ENCODE data around the gene STK25.
A peak's percentile ranks its signal among the peaks of the same experiment; 100 is the strongest.
"Not testable (repeated sequence)": the region's sequence is repeated elsewhere in the genome, so short reads cannot be mapped to it uniquely, and the experiment has no call there.

The STK25 gene

DNA sequence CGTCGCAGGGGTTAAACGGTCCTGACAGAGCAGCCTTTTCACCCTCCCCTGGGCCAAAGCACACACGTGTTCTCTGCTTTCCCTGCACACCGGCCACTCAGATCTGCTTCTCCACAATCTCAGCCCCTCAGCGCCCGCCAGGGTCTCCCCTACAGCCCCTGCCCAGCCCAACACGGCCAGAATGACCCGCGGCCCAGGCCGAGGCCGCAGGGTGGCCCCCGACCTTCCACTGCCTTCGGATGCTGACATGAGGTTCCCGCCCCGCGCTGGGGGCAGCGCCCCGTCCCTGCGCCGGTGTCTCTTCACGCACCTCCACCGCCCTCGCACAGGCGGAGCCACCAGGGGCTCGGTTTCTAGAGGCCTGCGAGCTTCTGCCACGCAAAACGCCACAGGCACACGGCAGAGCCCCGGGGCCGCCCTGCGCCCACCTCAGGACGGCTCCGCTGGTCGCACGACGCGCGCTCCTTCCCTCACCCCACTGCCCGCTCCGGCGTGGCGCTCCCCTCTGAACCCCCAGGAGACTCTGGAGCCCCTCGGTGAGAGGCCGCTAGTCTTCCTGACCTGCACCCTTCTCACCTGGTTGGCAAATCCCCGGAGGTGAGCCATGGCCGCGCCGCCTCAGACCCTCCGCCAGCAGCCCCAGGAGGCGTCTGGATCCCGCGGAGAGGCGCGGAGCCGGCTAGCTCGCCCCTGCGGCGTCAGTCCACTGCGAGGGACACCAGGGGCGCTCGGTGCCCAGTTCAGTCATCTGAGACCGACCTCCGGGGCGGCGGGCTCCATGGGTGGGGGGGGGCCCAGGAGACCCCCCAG lies 749 bp downstream of the STK25 start:
- peak; percentile 58 for DNase-seq

DNA sequence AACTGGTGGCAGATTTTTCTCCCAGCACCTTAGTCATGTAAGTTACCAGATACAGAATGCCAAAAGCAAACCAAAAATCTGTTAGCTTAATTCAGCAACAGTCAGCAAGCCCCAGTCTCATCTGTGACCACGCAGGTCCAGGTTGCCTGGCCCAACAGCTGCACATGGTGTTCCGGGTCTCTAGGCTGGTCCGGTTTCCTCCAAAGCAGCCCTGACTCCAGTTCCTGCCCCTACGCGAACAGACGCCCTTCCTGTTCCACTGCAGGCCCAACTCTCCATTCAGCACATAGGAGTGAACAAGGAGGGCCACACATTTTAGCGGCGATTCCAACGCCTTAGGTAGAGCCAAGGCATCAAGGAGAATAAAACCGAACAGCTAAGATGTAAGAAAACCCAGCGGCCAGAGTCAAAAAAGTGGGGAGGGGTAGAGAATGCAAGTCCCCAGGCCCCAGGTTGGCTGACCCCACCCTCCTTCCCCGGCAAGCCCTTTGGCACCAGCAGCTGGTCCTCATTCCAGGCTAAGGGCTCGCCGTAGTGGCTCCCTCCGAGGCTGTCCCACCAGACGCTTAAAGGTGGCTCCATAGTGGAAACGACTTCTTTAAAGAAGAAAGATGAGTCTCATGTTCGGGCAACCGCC lies 1.5 kb downstream of the STK25 start:
- DNase-seq = no peak

DNA sequence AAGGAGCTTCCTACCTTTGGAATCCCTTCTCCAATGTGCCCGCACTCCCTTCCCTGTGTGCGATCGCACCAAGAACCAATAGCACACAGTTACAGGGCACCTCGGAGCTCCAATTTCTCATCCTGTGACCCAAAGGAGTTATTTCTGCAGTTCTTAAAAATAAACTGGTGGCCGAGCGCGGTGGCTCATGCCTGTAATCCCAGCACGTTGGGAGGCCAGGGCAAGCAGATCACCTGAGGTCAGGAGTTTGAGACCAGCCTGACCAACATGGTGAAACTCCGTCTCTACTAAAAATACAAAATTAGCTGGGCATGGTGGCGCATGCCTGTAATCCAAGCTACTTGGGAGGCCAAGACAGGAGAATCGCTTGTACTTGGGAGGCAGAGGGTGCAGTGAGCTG lies 2.1 kb downstream of the STK25 start:
- DNase-seq = not testable (repeated sequence)

DNA sequence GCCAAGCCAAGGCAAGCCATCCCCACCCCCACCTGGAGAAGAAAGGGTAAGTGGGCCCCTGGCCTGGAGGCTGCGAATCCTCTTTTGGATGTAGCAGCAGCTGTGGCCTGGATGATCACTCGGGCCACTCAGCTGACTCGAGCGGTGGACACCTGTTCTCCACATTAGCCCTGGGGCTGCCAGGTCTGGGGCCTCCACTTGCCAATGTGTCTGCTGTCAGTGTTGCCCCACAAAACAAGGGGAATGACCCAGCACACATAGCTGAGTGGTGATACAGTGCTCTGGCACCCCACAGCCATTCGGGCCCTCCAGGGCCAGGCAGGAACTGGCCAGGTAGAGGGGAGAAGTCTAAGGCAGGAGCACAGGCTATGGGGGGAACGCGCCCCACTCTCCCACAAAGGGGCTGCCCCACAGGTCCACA lies 2.6 kb downstream of the STK25 start:
- no peak for DNase-seq

DNA sequence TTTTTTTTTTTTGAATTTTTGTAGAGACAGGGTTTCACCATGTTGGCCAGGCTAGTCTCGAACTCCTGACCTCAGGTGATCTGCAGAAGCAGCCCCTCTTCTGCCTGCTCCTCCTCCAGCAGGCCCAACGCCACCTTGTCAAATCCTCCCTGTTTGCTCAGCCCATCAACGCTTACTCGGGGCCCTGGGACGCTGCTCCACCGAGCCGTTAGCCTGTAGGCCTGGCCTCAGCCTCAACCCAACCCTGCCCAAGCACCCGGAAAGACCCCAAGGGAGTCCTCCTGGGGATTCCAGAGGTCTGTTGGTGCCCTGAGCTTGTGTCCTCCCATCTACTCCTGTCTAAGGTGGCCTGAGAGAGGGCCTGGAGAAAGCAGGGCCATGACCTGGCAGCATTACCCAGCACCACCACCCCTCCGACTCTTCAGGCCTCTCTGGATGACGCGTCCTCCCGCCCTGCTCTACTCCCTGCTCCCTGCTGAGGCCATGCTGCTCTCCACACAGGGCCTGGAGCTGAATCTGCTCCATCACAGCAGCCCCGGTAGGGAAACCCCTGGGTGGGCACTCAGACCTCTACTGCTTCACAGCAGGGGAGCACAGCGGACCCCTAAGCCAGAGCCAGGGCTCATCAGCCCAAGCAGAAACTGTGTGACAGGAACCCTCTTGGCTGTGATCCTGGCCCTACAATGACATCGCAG lies 3.2 kb downstream of the STK25 start:
- DNase-seq = no peak

DNA sequence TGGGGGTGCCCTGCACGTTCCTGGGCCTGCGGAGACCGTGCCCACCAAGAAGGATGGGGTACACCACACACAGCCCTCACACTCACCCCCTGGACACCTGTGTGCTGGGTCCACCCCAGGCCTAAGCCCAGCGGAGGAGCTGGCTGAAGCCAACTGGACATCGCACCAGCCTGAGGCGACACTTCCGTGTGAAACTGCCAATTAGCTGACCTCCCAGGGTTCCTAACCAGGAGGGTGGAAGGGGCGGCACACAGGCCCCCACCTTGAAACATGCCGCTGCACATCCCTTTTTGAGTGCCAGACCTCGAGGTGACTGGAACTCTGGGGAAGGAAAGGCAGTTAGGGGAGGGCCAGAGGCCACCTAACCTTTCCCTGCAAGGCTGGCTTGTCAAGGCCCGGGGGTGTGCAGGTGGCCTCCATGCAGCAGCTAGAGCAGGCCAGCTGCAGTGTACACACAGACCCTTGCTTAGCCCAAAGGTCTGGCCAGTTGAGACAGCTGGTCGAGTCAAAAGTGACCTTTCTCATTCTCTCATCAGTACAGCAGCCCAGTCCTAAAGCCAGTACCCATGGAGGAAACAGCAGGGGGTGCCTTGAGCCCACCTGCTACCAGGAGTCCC lies 4.5 kb downstream of the STK25 start:
- no peak for DNase-seq

DNA sequence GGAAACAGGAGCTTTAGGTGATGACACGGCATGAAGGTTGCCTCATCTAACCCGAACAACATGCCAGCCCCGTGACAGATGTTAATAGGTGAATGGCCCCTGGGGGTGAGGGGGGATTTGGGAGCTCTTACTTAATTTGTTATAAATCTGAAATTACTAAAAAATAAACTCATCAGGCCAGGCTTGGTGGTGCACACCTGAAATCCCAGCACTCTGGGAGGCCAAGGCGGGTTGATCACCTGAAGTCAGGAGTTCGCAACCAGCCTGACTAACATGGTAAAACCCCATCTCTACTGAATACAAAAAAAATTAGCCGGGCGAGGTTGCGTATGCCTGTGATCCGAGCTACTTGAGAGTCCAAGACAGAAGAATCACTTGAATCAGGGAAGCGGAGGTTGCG lies 6.1 kb downstream of the STK25 start:
- DNase-seq = no peak

DNA sequence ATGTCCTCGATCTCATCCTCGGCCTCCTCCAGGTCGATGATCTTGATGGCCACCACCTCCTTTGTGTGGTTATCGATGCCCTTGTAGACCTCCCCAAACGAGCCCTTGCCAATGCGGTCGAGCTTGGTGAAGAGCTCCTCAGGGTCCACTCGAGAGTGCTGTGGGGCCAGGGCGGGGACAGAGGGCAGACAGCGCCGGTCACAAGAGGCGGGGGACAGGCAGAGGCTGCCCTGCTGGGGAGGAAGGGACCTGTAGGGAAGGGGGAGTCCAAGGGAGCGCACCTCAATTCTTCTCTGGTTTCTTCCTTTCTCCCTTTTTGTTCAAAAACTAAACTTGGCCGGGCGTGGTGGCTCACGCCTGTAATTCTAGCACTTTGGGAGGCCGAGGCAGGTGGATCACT lies 6.8 kb downstream of the STK25 start:
- no peak for DNase-seq

DNA sequence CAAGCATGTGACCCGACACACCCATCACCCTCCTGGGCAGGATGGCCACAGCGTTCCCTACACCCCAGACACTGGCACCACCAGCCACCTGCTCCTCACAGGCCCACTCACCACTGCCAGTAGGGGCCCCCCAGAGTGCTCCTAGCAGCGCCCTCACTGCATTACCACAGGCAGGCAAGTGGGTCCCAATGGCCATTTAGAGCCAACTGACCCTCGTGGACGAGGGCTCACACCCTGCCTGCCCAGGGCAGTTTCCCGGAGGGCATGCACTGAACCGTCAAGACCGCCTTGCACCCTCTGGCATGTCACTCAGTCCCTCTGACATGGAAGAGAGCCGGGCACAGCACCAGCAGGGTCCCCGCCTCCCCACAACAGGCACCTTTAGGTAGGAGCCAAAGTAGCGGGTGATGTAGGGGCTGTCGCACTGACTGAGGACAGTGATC lies 7.3 kb downstream of the STK25 start:
- no peak for DNase-seq

DNA sequence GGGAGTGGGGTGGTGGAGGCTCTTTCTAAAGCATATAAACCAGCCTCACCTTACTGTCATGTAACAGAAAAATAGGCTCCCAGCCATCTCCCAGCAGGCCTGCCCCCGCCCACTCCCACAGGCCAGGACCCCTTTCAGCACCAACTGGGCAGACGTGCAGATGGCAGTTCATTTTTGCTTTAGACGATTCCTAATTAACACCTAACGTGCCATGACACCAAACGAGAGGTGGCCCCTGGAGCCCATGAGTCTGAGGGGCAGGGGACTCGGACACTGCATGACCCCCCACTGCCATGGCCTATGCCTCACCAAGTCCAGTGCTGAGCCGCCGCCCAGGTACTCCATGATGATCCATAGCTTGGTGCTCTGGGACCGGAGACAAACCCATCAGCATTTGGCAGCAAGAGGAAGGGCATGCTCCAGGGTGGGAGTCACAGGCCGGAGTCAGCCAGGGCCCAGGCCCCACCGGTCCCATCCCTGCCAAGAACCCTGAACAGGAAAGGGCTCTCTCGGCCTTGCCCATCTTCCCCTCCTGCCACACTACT lies 7.9 kb downstream of the STK25 start:
- DNase-seq = no peak

DNA sequence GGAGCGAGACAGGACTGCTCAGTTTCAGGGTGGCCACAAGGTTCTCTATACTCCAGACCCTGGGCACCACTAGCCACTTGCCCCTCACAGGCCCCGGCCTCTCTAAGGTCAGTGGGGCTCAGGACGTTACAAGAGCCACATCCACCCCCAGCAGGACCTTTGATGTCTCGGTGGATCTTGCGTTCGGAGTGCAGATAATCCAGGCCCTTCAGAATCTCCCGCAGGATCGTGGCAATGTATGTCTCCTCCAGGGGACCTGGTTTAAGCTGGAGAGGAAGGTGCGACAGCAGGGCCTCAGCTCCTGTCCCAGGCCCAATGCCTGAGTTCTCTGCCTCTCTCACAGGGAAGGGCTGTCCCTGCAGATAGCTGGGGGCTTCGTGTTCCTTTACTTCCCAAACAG lies 8.4 kb downstream of the STK25 start:
- no peak for DNase-seq

DNA sequence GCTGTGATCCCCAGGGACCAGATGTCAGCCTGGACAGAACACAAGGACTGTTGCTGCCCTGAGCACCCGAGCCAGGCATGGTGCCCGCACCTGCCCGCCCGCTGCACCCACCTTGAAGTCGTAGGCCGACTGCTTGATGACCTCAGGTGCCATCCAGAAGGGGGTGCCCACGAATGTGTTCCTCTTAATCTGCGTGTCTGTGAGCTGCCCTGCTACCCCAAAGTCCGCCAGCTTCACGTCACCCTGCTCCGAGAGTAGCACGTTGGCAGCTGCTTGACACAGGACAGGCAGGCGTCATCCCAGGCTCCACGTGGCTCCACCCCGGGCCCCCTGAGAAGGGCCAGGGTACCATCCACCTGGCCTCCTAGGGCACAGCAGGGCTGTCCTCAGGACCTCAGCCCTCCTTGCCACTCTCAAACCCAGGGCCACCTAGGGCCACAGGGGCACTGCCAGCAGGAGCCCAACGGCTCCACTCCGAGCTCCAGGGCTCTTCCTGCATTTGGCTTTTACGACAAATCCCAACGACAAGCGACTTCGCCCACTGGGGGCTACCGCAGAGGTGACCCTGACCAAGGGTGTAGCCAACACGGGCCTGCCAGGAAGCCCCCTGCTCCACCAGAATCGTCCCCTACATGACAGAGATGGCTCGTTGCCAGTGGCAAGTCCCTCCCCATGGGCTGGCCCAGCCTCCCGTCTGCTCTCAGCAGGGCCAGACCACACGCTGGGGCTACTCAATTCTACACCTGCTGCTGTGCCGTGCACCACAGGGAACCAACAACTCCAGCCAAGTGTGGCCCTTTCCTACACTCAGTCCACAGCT lies 9.0 kb downstream of the STK25 start:
- no peak for DNase-seq

DNA sequence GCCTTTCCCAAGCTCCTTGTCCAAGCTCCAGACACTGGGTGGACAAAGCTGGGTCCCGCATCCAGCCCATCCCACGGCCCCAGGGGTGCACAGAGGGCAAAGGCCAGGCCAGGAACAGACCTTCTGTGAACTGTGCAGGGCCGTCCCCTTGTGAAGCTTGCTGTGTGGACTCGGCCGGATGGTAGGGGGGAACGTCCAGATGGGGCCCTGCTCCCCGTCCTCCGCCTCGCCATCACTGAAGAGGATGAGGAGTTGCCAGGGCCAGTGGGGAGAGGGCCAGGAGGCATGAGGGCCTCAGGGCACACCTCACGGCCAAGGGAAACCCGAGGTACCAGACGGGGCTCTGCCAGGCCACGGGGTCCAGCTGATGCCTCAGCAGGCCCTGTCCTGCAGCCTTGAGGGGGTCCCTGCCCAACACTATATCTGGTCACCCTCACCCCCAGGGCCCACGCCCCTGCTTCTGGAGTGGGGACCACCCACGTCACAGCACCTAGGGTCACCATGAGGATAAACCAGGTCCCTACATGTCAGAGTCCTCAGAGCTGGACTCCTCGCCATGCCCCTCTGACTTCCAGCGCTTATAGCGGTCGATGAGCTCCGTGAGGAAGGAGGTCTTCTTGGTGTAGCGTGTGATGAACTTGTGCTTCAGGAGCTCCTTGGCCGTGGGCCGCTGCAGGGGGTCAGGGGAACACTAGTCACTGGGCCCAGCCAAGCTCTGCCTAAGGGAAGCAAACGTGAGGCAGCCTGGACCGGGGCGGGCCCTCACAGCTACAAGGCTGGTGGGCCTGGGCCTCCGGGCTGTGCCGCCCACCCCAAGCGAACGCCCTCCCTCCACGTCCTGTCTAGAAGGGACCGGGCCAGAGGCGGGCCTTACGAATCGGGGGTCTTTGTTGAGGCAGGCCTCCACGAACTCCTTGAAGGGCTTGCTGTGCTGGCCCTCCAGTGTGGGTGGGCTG lies 10.0 kb downstream of the STK25 start:
- DNase-seq = no peak

DNA sequence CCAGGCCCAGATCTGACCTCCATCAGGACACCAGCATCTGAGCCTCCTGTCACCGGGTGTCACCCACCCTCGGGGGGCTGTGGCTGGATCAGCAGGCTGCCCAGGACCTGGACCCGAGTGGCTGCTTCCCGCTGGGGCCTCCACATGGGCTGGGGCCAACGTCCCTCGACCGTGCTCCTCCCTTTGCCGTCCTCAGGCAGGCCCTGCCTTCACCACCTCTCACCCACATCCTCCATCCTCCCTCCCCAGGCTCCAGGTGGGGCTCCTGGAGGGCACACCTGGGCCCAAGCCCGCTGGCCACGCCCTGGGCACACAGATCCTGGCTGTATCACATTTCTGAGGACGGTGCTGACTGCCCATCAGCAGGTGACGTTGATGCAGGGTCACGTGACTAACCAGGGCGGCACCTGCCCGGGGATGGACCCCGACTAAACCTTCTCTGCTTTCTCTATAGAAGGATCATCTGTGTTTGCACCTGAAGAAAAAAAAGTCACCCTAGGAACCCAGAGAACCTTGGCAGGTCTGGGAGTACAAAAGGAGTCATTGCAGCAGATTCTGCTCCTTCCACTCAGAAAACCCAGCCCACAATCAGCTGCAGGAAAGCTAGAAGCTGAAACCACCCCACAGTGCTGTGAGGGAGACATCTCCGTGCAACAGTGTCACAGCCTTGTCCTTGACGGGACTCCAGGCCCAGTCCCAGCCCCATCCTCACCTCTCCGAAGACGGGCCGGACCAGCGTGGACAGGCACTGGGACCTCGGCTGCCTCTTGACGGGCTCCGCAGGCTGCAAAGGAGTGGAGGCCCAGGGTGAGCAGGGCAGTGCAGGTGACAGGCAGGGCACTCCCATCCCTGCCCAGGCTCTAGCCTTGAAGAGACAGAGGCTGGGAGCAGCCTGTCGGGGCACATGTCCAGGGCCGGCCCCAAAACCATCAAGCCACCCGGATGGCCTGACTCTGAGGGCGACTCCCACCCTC lies 11.2 kb downstream of the STK25 start:
- no peak for DNase-seq

DNA sequence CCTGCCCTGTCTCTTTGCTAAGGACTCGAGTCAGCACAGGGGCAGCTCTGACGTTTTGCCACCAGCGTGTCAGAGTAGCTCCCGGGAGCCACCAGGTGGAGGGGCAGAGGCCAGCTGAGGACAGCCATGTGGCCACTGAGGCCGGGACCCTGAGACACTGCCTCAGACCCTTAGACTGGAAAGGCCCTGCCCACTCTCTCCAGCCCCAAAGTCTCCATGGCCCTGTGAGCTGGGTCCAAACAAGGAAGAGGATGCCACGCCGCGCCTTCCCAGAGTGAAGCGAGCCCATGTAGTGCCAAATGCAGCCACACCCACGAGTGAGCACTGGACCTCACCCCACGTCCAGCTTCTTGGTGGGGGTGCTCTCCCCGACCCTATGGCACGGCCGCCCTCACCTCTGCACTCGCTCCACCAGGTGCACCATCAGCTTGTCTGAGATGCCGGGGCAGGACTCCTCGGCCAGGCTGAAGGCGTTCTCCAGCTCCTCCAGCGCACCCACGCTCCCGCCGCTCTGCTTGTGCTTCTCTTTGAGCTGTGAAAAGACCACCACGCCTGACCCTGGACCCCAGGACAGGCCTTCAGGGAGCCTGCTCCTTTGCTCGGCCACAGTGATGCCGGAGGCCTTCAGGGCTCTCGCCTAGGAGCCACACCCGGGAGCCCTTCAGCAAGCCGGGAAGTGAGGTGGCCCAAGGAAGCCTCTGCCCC lies 12.2 kb downstream of the STK25 start:
- no peak for DNase-seq

DNA sequence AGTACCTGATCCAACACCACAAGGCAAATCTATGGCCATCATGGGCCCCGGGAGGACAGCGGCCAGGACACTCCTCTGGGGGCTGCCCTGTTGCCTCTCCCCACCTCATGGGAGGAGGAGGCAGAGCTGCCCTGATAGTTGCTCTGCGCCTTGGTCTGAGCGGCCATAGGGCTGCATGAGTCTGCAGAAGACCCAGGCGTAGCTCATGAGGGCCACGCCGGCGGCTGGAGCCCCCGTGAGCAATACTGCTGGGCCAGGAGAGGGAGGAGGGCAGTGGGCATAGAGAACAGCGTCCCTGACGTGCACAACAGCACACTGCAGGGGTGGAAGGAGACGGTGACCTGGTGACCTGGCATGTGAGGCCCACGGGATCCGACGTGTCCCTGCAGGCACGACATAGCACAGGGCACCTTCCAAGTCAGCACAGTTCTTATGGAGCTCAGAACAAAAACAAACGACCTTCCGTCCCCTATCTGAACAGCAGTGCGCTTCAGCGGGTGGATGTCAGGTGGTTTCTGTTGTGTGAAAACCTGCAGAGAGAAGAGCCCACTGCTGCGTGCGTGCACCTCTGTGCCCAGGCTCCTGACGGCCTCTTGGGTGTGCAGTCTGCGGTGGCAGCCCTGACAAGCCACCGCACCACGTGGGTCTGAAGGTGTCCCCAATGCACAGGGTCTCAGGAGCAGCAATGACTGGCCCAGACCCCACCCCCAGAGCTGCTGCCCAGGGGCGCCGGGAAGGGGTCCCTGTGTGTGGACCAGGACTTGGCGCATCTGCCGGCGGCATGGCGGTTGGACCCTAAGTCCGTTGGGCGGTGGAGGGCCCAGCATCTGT lies 13.0 kb downstream of the STK25 start:
- DNase-seq = no peak

DNA sequence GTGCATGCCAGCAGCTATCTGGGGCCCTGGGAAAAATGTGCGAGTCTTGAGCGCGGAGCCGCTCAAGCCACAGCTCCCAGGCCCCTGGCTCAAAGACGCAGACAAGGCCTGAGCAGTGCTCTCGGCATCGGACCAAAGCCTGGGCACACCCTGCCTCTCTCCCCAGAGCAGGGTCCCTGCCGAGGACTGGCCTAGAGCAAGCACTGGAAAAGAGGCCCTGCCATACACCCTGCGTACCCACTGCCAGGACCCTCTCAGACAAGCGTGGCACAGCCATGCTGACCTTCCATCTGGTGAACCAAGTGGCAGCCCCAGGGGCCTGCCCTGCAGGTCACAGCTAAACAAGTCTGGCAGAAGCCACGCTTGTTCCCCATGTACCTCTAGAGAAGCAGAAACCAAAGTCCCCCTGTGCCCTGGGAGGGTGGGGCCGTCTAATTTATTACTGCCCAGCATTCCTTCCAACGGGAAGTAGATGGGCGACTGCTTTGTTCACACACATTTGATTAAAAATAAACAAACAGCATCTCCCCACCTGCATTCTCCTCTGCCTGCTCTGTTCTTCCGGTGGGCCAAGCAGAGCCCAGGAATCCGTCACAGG lies 14.0 kb downstream of the STK25 start:
- no peak for DNase-seq

DNA sequence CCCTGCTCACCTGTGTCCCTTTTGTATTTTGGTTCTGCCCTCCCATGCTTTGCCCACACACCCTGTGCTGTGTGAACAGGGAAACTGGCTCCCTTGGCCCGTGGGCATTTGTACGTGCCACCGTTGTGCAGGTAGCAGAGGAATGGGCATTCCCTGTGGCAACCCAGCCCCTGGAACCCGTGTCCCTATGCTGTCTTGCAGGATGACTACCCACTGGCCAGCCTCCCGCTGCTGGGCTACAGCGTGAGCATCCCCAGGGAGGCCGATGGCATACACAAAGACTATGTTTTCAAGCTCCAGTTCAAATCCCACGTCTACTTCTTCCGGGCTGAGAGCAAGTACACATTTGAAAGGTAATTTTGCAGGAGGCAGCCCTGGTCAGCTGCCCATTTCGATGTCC lies 15.3 kb downstream of the STK25 start:
- DNase-seq = no peak
